Gastrocnemius medialis (tissue), 4 donors: ENCODE data around the gene TNIK. TPM values are rescaled to one million over a fixed set of nuclear protein-coding genes. Genes with fewer than 3 reads are reported as not detected.
A peak's percentile ranks its signal among the peaks of the same experiment; 100 is the strongest.

Source experiments
- ATAC-seq, 2 donors: fragments of 150-250 bp; one replicate each; pipeline ENCODE4 v1.9.1; 2016
- DNase-seq, 2 donors: peaks; one replicate each; pipeline ENCODE4 v3.0.0-alpha.2; 2019
- H3K27ac ChIP-seq, 4 donors: fragments of 200-600 bp; sonication (generic); 1 replicate in 1 of 4; 2 replicates in 3 of 4; pipeline ENCODE4 v1.5.1; 2016 to 2018; ENCODE audit warnings: mild to moderate bottlenecking in 2 of 4, moderate library complexity in 1 of 4
- H3K27me3 ChIP-seq, 3 donors: fragments of 200-600 bp; sonication (generic) in 2 of 3; 1 replicate in 1 of 3; 2 replicates in 2 of 3; pipeline versions ENCODE4 v1.5.1 to v1.6.0; 2016 to 2019; ENCODE audit warnings: mild to moderate bottlenecking in 1 of 3, moderate library complexity in 1 of 3
- H3K36me3 ChIP-seq, 2 donors: fragments of 200-600 bp; sonication (generic) in 1 of 2; one replicate each; pipeline ENCODE4 v1.5.1; 2017 to 2018
- H3K4me1 ChIP-seq, 2 donors: fragments of 200-600 bp; sonication (generic) in 1 of 2; one replicate each; pipeline ENCODE4 v1.5.1; 2016 to 2017; ENCODE audit warnings: mild to moderate bottlenecking in 2 of 2
- H3K4me3 ChIP-seq, 4 donors: fragments of 200-600 bp; sonication (generic) in 3 of 4; 1 replicate in 1 of 4; 2 replicates in 3 of 4; pipeline ENCODE4 v1.5.1; 2016 to 2019; ENCODE audit warnings: mild to moderate bottlenecking in 2 of 4
- H3K9me3 ChIP-seq, 3 donors: fragments of 200-600 bp; sonication (generic) in 2 of 3; 1 replicate in 1 of 3; 2 replicates in 2 of 3; pipeline ENCODE4 v1.5.1; 2016 to 2019
- POLR2A ChIP-seq, 2 donors: fragments of 450-650 bp; IDR thresholded peaks; one replicate each; pipeline ENCODE4 v1.6.1; 2017; ENCODE audit warnings: antibody characterized with exemption in 2 of 2, mild to moderate bottlenecking in 2 of 2, moderate library complexity in 2 of 2
- in situ Hi-C, 4 donors: fragments of 200-750 bp; cut with MboI; loops; one replicate each; pipeline versions ENCODE4 v1.15.0 to v1.8.0; 2017; ENCODE audit warnings: low sequenced_read_pairs in 4 of 4
- intact Hi-C: fragments of 100-400 bp; cut with DNase I; formaldehyde crosslinking; loops from one replicate; pipeline ENCODE4 v1.15.1; 2023; ENCODE audit warnings: low total_unique reads
- total RNA-seq, 4 donors: library from RNA; depleted of rRNA; stranded (reverse); fragments of >200 nt; gene quantifications; one replicate each; pipeline versions ENCODE4 v1.1.0 to v1.2.3, GENCODE V29; 2016
- TF ChIP-seq, protein P1 (sequence below), 5 experiments: fragments of 450-650 bp in 3 of 5; fragments of 200-600 bp in 2 of 5; sonication (generic) in 2 of 5; IDR thresholded peaks in 4 of 5; conservative IDR thresholded peaks in 1 of 5; 1 replicate in 4 of 5; 2 replicates in 1 of 5; pipeline ENCODE4 v1.5.1; 2016 to 2019; ENCODE audit warnings: antibody characterized with exemption in 5 of 5, mild to moderate bottlenecking in 3 of 5, moderate library complexity in 3 of 5

TNIK gene
- total RNA-seq, 4 donors from 2014 or later, result 5.2 to 19.7 (median 10.6) TPM

DNA sequence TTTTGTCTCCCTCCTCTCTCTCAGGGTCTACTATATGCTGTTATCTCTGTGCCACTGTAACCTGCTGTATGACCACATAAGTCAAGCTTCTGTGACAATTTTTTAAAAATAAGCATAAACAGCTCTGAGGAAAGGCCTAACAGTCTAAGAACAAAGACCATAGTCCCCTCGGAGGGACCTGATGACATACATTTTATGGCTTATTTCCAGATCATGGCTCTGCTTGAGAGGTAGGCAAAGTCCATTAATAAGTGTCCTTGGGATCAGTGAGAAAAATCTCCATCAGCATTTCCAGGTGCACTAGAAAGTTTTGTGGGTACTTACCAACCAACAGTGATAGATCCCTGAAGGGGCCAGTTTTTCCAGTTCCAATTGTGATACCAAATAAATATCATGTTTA lies 123.8 kb downstream of the TNIK start:
- TF ChIP-seq, protein P1, sequence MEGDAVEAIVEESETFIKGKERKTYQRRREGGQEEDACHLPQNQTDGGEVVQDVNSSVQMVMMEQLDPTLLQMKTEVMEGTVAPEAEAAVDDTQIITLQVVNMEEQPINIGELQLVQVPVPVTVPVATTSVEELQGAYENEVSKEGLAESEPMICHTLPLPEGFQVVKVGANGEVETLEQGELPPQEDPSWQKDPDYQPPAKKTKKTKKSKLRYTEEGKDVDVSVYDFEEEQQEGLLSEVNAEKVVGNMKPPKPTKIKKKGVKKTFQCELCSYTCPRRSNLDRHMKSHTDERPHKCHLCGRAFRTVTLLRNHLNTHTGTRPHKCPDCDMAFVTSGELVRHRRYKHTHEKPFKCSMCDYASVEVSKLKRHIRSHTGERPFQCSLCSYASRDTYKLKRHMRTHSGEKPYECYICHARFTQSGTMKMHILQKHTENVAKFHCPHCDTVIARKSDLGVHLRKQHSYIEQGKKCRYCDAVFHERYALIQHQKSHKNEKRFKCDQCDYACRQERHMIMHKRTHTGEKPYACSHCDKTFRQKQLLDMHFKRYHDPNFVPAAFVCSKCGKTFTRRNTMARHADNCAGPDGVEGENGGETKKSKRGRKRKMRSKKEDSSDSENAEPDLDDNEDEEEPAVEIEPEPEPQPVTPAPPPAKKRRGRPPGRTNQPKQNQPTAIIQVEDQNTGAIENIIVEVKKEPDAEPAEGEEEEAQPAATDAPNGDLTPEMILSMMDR (IDR thresholded peaks at IDR 0.05 in 4 of 5, conservative IDR thresholded peaks at IDR 0.05 in 1 of 5), result no peak
- TF ChIP-seq POLR2A (IDR thresholded peaks at IDR 0.05), result no peak
- no peak overlapping the region for H3K4me3 ChIP-seq
- ATAC-seq (no peak), DNase-seq (no peak)
- peaks cover 34 to 42% of the 10 kb centered on the region in 2 donors for H3K4me1 ChIP-seq
- H3K36me3 ChIP-seq, result no peaks in the 10 kb centered on the region
- no peaks in the 10 kb centered on the region for H3K9me3 ChIP-seq
- peak overlapping the region; percentile 81 to 91 (median 86) for H3K27ac ChIP-seq
- intact Hi-C loops, result no loop called here
- no peaks in the 10 kb centered on the region for H3K27me3 ChIP-seq
- in situ Hi-C loops, result no loop called here

DNA sequence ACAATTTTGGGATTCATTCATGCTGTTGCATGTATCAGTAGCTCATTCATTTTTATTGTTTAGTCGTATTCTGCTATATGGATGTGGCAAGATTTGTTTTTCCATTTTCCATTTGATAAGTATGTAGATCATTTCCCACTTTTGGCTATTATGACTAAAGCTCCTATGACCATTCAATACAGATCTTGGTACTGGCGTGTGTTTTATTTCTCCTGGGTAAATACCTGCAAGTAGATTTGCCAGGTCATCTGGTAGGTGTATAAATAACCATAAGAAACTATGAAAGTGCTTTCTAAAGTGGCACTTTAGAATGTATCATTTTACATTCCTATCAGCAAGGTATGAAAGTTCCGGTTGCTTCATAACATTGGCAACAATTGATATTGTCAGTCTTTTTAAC lies 124.6 kb downstream of the TNIK start:
- intact Hi-C loops (no loop called here), in situ Hi-C loops (no loop called here)
- H3K27me3 ChIP-seq, result no peaks in the 10 kb centered on the region
- ATAC-seq, result no peak
- peak overlapping the region; percentile 81 to 91 (median 86) for H3K27ac ChIP-seq
- TF ChIP-seq, protein P1 (IDR thresholded peaks at IDR 0.05 in 4 of 5, conservative IDR thresholded peaks at IDR 0.05 in 1 of 5), result no peak
- TF ChIP-seq POLR2A (IDR thresholded peaks at IDR 0.05), result no peak
- DNase-seq, result no peak
- peaks cover 43 to 51% of the 10 kb centered on the region in 2 donors for H3K4me1 ChIP-seq
- peak overlapping the region in 1 of 4 donors; percentile 5 for H3K4me3 ChIP-seq
- no peaks in the 10 kb centered on the region for H3K9me3 ChIP-seq
- H3K36me3 ChIP-seq, result no peaks in the 10 kb centered on the region

DNA sequence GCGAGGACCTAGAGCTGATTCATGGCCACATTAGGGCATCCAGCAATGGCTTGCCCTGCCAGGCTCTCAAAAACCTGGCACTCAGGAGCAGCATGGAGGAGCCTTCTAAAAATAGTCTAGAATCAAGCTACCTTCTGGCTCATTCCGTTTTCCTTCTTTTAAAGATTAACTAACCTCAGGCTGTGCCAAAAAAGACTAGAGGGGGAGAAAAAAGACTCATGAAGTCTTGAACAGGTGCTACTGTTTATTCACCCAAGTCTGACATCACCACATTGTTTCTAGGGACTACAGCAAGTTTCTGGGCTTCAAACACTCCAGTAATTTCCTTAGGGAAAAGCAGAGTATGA lies 125.8 kb downstream of the TNIK start:
- no peaks in the 10 kb centered on the region for H3K36me3 ChIP-seq
- in situ Hi-C loops (no loop called here), intact Hi-C loops (loop anchor here (5.0 kb wide), 2 partner anchors 123 to 157 kb away; no protein-coding TSS in a partner anchor)
- no peaks in the 10 kb centered on the region for H3K27me3 ChIP-seq
- no peak overlapping the region for H3K4me3 ChIP-seq
- peak; percentile 65 to 86 for DNase-seq
- TF ChIP-seq, protein P1 (IDR thresholded peaks at IDR 0.05 in 4 of 5, conservative IDR thresholded peaks at IDR 0.05 in 1 of 5), result no peak
- TF ChIP-seq POLR2A (IDR thresholded peaks at IDR 0.05), result no peak
- ATAC-seq, result peak; percentile 91 to 95
- no peaks in the 10 kb centered on the region for H3K9me3 ChIP-seq
- H3K27ac ChIP-seq, result peak overlapping the region; percentile 81 to 91 (median 86)
- peaks cover 50 to 62% of the 10 kb centered on the region in 2 donors for H3K4me1 ChIP-seq

DNA sequence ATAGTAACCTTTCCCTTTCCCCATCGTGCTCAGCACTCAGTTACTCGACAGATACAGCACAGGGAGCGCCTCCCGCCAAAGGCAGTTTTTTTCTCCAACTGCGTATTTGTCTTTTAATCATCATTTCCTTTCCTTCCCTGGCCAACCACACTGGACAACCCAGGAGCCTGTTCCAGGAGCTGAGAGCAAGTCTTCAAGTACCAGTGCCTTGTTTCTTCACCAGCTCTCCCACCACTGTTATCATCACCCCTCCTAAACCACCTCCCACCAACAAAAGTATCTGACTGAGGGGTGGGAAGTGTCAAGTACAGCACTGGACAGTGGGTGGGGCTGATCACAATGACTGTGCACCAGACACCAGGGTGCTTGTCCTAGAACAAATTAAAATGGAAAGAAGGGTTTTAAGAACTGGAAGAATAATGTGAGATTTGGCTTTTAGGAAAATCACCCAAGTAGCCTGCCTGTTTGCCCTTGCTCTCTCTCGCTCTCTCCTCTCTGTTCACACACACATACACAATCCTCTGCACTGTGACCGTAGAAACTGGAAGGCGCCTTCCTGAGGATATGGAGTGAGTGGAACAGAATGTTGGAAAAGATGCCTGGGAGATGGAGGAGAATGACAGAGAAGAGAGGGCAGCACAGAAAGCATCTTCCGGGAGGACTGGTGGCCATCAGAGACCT lies 126.3 kb downstream of the TNIK start:
- H3K36me3 ChIP-seq, result no peaks in the 10 kb centered on the region
- intact Hi-C loops, result loop anchor here (5.0 kb wide), 2 partner anchors 123 to 157 kb away; no protein-coding TSS in a partner anchor
- H3K9me3 ChIP-seq, result no peaks in the 10 kb centered on the region
- in situ Hi-C loops, result no loop called here
- ATAC-seq, result peak in 1 of 2 donors; percentile 35
- peaks cover 51 to 67% of the 10 kb centered on the region in 2 donors for H3K4me1 ChIP-seq
- no peak overlapping the region for H3K4me3 ChIP-seq
- peak overlapping the region; percentile 81 to 91 (median 86) for H3K27ac ChIP-seq
- no peak for DNase-seq
- no peaks in the 10 kb centered on the region for H3K27me3 ChIP-seq
- TF ChIP-seq POLR2A (IDR thresholded peaks at IDR 0.05), result no peak
- TF ChIP-seq, protein P1 (IDR thresholded peaks at IDR 0.05 in 4 of 5, conservative IDR thresholded peaks at IDR 0.05 in 1 of 5), result no peak
